ENCODE results near the gene TUBGCP6.

TUBGCP6 gene

GRCh38 chr22:50252082-50253045 is 7.5 kb upstream of the TUBGCP6 start:
- no peak for TF ChIP-seq EZH2phosphoT487 (IDR thresholded peaks at IDR 0.05; ENCODE audit: borderline replicate concordance, low read length)
- TF ChIP-seq CTCF (IDR thresholded peaks at IDR 0.05; ENCODE audit: low read depth, low read length, poor library complexity, severe bottlenecking): peak; percentile 90
- H3K27me3 ChIP-seq (ENCODE audit: control insufficient read depth, low read length): no peaks in the 10 kb centered on the region
- peaks cover 31% of the 10 kb centered on the region for H3K4me1 ChIP-seq (ENCODE audit: control insufficient read depth, low read length)
- no peaks in the 10 kb centered on the region for H3K9me2 ChIP-seq (replicated peaks; ENCODE audit: control insufficient read depth, low read length)
- peaks cover 13% of the 10 kb centered on the region for H3K79me2 ChIP-seq (ENCODE audit: control insufficient read depth, low read length)
- no peaks in the 10 kb centered on the region for H3K9me3 ChIP-seq (ENCODE audit: control insufficient read depth, insufficient read depth, low read length)
- H3K4me2 ChIP-seq (ENCODE audit: low read length): peak overlapping the region; percentile 96
- peaks cover 7% of the 10 kb centered on the region for H3F3A ChIP-seq (ENCODE audit: control insufficient read depth, insufficient read depth)
- 0 out of 2 replicates have a peak, but pooled peaks cover 3% of the 10 kb centered on the region for H4K20me1 ChIP-seq (ENCODE audit: control insufficient read depth, insufficient read depth, low read depth, low read length)
- peak overlapping the region; percentile 7 for H3K27ac ChIP-seq (ENCODE audit: low read depth, low read length)
- H3K36me3 ChIP-seq (ENCODE audit: control insufficient read depth, low read length): peaks cover 39% of the 10 kb centered on the region
- H3K4me3 ChIP-seq (ENCODE audit: low read length): peak overlapping the region; percentile 96

- Histone ChIP-seq H3K9me2 (replicated peaks; ENCODE audit: control insufficient read depth, low read length) (no peaks in the 10 kb centered on the region), H3K27me3 (ENCODE audit: control insufficient read depth, low read length) (no peaks in the 10 kb centered on the region), H3K4me3 (ENCODE audit: low read length) (peak overlapping the region; percentile 96), H3K4me1 (ENCODE audit: control insufficient read depth, low read length) (peaks cover 31% of the 10 kb centered on the region), H3K79me2 (ENCODE audit: control insufficient read depth, low read length) (peaks cover 19% of the 10 kb centered on the region), H3F3A (ENCODE audit: control insufficient read depth, insufficient read depth) (peaks cover 7% of the 10 kb centered on the region), H3K9me3 (ENCODE audit: control insufficient read depth, insufficient read depth, low read length) (no peaks in the 10 kb centered on the region), H3K36me3 (ENCODE audit: control insufficient read depth, low read length) (peaks cover 36% of the 10 kb centered on the region), H3K27ac (ENCODE audit: low read depth, low read length) (peak overlapping the region; percentile 7), H3K4me2 (ENCODE audit: low read length) (peak overlapping the region; percentile 96), H4K20me1 (ENCODE audit: control insufficient read depth, insufficient read depth, low read depth, low read length) (0 out of 2 replicates have a peak, but pooled peaks cover 3% of the 10 kb centered on the region)
- TF ChIP-seq CTCF (IDR thresholded peaks at IDR 0.05; ENCODE audit: low read depth, low read length, poor library complexity, severe bottlenecking) (no peak), EZH2phosphoT487 (IDR thresholded peaks at IDR 0.05; ENCODE audit: borderline replicate concordance, low read length) (no peak)
These were observed 6.8 kb upstream of the TUBGCP6 start for GRCh38 chr22:50251477-50252081.

GRCh38 chr22:50250555-50251476 is 6.0 kb upstream of the TUBGCP6 start, which contains the start of gene HDAC10:
Gene HDAC10, minus strand, starts transcription at chr22:50251265. Its CDS starts 233 bp downstream, at chr22:50251032.
- Histone ChIP-seq H3K27ac (ENCODE audit: low read depth, low read length) (peak within 1 kb of the TSS; percentile 54), H3K4me2 (ENCODE audit: low read length) (peak within 1 kb of the TSS; percentile 96), H3K27me3 (ENCODE audit: control insufficient read depth, low read length) (no peaks in the 10 kb centered on the region), H3K79me2 (ENCODE audit: control insufficient read depth, low read length) (peaks cover 26% of the 10 kb centered on the region), H3K9me3 (ENCODE audit: control insufficient read depth, insufficient read depth, low read length) (no peaks in the 10 kb centered on the region), H3K4me3 (ENCODE audit: low read length) (peak within 1 kb of the TSS; percentile 96), H4K20me1 (ENCODE audit: control insufficient read depth, insufficient read depth, low read depth, low read length) (peaks cover 3% of the 10 kb centered on the region; the same call in 1 of the 2 replicates), H3F3A (ENCODE audit: control insufficient read depth, insufficient read depth) (peaks cover 7% of the 10 kb centered on the region), H3K4me1 (ENCODE audit: control insufficient read depth, low read length) (peaks cover 37% of the 10 kb centered on the region), H3K9me2 (replicated peaks; ENCODE audit: control insufficient read depth, low read length) (no peaks in the 10 kb centered on the region), H3K36me3 (ENCODE audit: control insufficient read depth, low read length) (peaks cover 36% of the 10 kb centered on the region)
- TF ChIP-seq CTCF (IDR thresholded peaks at IDR 0.05; ENCODE audit: low read depth, low read length, poor library complexity, severe bottlenecking): no peak
- no peak for TF ChIP-seq EZH2phosphoT487 (IDR thresholded peaks at IDR 0.05; ENCODE audit: borderline replicate concordance, low read length)
